NT2/D1 (cell line): Measurements from ENCODE around the gene KIFBP.

Experiments used
- DNase-seq: peaks from one replicate; pipeline ENCODE4 v3.0.0-alpha.2; 2011; ENCODE audit warnings: low read depth, low spot score
- H3K27me3 ChIP-seq: 2 replicates; pipeline ENCODE4 v1.6.0; 2011; ENCODE audit warnings: mild to moderate bottlenecking; ENCODE audit not compliant: insufficient read length, insufficient read depth
- H3K36me3 ChIP-seq: 2 replicates; pipeline ENCODE4 v1.6.1; 2011; ENCODE audit warnings: mild to moderate bottlenecking, low read length, mixed read lengths; ENCODE audit not compliant: insufficient read depth, insufficient read length
- H3K4me1 ChIP-seq: 2 replicates; pipeline ENCODE4 v1.5.1; 2011; ENCODE audit not compliant: insufficient read depth, insufficient read length
- H3K4me3 ChIP-seq: 2 replicates; pipeline ENCODE4 v1.5.1; 2011; ENCODE audit warnings: low read depth; ENCODE audit not compliant: insufficient read length
- H3K9ac ChIP-seq: 2 replicates; pipeline ENCODE4 v1.6.0; 2011; ENCODE audit warnings: low read depth; ENCODE audit not compliant: insufficient read length
- H3K9me3 ChIP-seq: 2 replicates; pipeline ENCODE4 v1.5.1; 2011; ENCODE audit warnings: mild to moderate bottlenecking, low read length; ENCODE audit not compliant: insufficient read depth
- SUZ12 ChIP-seq: IDR thresholded peaks from 2 replicates; pipeline ENCODE4 v1.6.1; 2011; ENCODE audit not compliant: insufficient read length, insufficient read depth; ENCODE audit errors: extremely low read depth
- YY1 ChIP-seq: IDR thresholded peaks from 2 replicates; pipeline ENCODE4 v1.6.1; 2011; ENCODE audit not compliant: insufficient read length, insufficient read depth
- ZNF274 ChIP-seq: IDR thresholded peaks from 2 replicates; pipeline ENCODE4 v1.6.1; 2011; ENCODE audit warnings: mild to moderate bottlenecking, low read depth, low read length

KIFBP gene

GRCh38 chr10:69055241-69055640 is 66.6 kb downstream of the KIFBP start:
- no peak for DNase-seq
- H3K36me3 ChIP-seq: no peaks in the 10 kb centered on the region
- H3K9ac ChIP-seq: no peak overlapping the region
- H3K27me3 ChIP-seq: no peaks in the 10 kb centered on the region
- no peak for TF ChIP-seq SUZ12
- TF ChIP-seq YY1: no peak
- TF ChIP-seq ZNF274: no peak
- H3K4me1 ChIP-seq: peaks cover 13% of the 10 kb centered on the region
- H3K9me3 ChIP-seq: no peaks in the 10 kb centered on the region
- no peak overlapping the region for H3K4me3 ChIP-seq

- peaks cover 13% of the 10 kb centered on the region for H3K4me1 ChIP-seq
- H3K9ac ChIP-seq: no peak overlapping the region
- H3K36me3 ChIP-seq: no peaks in the 10 kb centered on the region
- H3K4me3 ChIP-seq: no peak overlapping the region
- TF ChIP-seq SUZ12 (no peak), ZNF274 (no peak), YY1 (no peak)
- no peaks in the 10 kb centered on the region for H3K9me3 ChIP-seq
- no peak for DNase-seq
- no peaks in the 10 kb centered on the region for H3K27me3 ChIP-seq
Observed at GRCh38 chr10:69056129-69056528, 67.5 kb downstream of the KIFBP start.

- no peaks in the 10 kb centered on the region for H3K27me3 ChIP-seq
- H3K9ac ChIP-seq: no peak overlapping the region
- DNase-seq: no peak
- H3K9me3 ChIP-seq: no peaks in the 10 kb centered on the region
- H3K36me3 ChIP-seq: no peaks in the 10 kb centered on the region
- peaks cover 12% of the 10 kb centered on the region for H3K4me1 ChIP-seq
- H3K4me3 ChIP-seq: no peak overlapping the region
- TF ChIP-seq SUZ12 (no peak), YY1 (no peak), ZNF274 (no peak)
Observed at GRCh38 chr10:69056536-69057260, 68.1 kb downstream of the KIFBP start.

GRCh38 chr10:69057261-69057950 is 68.8 kb downstream of the KIFBP start:
- Histone ChIP-seq H3K9me3 (no peaks in the 10 kb centered on the region), H3K27me3 (no peaks in the 10 kb centered on the region), H3K4me1 (peaks cover 9% of the 10 kb centered on the region), H3K4me3 (no peak overlapping the region), H3K36me3 (no peaks in the 10 kb centered on the region), H3K9ac (no peak overlapping the region)
- DNase-seq: no peak
- TF ChIP-seq ZNF274 (no peak), YY1 (no peak), SUZ12 (no peak)

- no peak overlapping the region for H3K9ac ChIP-seq
- H3K36me3 ChIP-seq: no peaks in the 10 kb centered on the region
- no peaks in the 10 kb centered on the region for H3K9me3 ChIP-seq
- no peaks in the 10 kb centered on the region for H3K27me3 ChIP-seq
- DNase-seq: no peak
- H3K4me3 ChIP-seq: no peak overlapping the region
- peaks cover 6% of the 10 kb centered on the region for H3K4me1 ChIP-seq
- TF ChIP-seq ZNF274 (no peak), SUZ12 (no peak), YY1 (no peak)
Observed at GRCh38 chr10:69057951-69058297, 69.3 kb downstream of the KIFBP start.

GRCh38 chr10:69060127-69060798 is 71.7 kb downstream of the KIFBP start:
- Histone ChIP-seq H3K9ac (no peak overlapping the region), H3K4me1 (peaks cover 4% of the 10 kb centered on the region), H3K36me3 (no peaks in the 10 kb centered on the region), H3K9me3 (no peaks in the 10 kb centered on the region), H3K4me3 (no peak overlapping the region), H3K27me3 (no peaks in the 10 kb centered on the region)
- no peak for DNase-seq
- no peak for TF ChIP-seq SUZ12
